GM21526 (cell line): ENCODE results near the gene TMEM9.

Source experiments
- ATAC-seq: cut with Tn5 transposase; IDR thresholded peaks from one replicate; pipeline ENCODE4 v1.9.1; 2021; ENCODE audit warnings: moderate library complexity; ENCODE audit not compliant: unreplicated experiment, low FRiP score

Gene TMEM9

GRCh38 chr1:201131398-201131797, 22.9 kb downstream of the TMEM9 start:
- ATAC-seq = no peak

GRCh38 chr1:201128962-201129361, 25.3 kb downstream of the TMEM9 start:
- ATAC-seq = no peak

GRCh38 chr1:201128476-201128875, 25.8 kb downstream of the TMEM9 start:
- no peak for ATAC-seq

GRCh38 chr1:201127755-201128455, 26.4 kb downstream of the TMEM9 start:
- no peak for ATAC-seq

- ATAC-seq = no peak
These were observed 27.2 kb downstream of the TMEM9 start, which contains the start of gene ASCL5 for GRCh38 chr1:201126832-201127754. TSS of gene ASCL5 (minus strand) at chr1:201127184. CDS start at chr1:201115372, 11,812 bp downstream.

GRCh38 chr1:201126463-201126831, 27.8 kb downstream of the TMEM9 start:
- ATAC-seq = no peak

- ATAC-seq = no peak
These were observed 28.5 kb downstream of the TMEM9 start for GRCh38 chr1:201125800-201126199.

DNA sequence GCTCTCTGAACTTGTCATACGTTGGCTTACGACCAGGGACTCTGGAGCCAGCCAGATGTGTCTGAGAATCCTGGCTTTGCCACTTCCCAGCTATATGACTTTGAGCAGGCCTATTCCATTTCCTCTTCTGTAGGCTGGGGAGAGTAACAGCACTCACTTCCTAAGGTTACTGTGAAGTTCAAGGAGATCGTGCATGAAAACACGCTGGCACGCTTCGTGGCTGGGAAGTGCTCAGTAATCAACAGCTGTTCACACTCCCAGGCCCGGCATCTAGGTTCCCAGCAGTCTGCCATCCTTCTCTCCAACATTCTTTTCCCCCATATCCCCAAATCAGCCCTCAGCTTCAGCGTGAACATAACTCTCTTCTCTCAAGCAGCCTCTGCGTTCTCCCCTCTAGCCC, 29.3 kb downstream of the TMEM9 start:
- ATAC-seq = no peak

DNA sequence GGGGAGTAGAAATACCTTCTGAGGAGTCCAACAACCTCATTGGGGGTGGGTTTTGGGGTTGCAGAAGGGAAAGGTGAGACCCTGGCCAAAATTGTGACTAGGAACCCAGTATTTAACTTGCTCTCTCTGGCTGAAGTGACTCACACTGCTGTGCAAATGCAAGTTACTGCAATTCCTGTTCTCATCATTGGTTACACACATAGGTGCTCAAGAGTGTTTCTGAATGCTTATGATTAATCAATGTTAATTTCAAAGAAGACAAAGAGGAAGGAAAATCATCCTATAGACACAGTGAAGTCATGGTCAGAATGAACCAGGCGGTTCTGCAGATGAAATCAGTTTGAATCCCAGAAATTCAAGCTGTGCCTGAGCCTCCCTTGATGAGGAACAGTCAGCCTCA, 30.4 kb downstream of the TMEM9 start:
- no peak for ATAC-seq

GRCh38 chr1:201122321-201122957, 31.8 kb downstream of the TMEM9 start:
- no peak for ATAC-seq

DNA sequence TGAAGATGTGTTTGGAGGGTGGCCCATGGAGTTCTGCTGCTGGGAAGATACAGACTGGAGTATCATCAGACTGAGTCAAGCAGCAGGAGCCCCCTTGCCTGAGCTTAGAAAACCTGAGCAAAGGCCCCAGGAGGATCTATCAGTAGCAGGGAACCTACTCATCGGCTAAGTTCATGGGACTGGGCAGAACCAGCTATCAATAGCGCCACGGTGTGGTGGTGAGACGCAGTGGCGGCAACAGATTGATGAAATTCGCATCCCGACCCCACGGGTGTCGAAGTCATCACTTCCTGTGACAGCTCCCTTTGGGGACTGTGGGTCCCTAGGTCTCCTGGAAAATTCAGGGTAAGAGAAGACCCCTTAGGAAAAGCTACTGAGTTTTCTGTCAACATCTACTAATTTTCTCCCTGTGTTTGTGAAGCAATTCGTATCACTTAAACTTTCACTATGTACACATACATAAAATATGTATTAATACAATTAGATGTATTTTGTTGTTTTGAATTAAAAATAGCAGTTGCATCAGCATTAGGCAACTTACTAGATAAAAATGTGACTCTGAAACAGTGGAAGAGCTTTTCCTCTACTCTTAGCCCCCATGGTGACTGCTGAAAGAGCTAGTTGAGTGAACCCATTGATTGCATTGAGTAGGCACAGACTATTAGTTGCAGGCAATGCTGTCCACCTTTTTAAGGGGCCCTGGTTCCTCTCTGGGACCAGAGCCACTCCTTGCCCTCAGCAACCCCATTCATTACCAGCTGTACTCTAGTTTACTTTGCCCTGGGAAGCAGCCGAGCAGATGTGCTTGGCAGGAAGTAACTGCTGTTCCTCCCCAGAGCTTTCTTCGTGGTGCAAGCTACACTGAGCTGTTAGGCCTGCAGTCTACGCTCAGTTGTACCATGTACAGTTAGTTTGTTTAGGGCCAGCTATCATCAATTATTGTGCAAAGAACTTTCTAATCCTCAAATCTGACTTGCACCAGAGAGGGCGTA, 34.8 kb downstream of the TMEM9 start:
- no peak for ATAC-seq

DNA sequence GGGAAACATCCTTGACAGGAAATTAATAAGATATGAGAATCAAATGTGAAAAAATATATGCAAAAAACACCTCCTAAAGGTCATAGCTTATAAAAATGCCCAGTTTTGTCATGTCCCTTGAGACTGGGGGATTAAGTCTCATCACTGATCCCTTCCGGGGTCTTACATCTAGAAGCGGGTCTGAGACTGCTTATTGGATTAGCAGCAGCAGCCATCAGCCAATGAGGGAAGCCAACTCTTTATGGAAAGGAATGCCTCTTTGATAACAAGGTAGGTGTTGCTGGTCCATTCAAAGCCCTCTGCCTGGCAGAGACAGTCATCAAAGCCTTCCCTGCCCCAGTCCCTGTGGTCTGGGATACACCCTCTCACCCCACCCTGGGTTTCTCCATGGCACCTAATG, 38.2 kb downstream of the TMEM9 start:
- ATAC-seq = no peak

DNA sequence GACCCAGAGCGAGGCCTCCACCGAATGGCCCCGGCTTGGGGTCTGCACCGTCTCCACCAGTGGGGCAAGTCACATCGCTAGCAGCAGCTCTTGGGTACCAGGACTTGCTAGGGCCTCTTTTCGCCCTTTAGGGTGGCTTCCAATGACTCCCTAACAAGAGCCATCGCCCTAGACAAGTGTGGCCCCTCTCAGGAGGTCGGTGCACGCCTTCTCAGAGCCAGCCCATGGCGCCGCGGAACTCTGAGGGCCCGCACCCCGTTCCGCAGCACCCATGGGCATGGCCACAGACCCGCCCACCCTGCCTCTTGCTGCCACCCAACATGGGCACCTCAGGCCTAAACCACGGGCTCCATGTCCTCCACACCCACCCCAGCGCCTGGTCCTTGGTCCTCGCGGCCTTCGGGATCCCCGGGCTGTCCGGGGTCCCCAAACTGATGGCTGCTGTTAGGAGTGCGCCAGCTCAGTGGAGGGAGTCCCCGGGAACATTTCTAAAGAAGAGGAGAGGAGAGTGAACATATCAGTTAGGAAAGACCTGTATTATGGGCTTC, 38.8 kb downstream of the TMEM9 start:
- ATAC-seq = no peak

DNA sequence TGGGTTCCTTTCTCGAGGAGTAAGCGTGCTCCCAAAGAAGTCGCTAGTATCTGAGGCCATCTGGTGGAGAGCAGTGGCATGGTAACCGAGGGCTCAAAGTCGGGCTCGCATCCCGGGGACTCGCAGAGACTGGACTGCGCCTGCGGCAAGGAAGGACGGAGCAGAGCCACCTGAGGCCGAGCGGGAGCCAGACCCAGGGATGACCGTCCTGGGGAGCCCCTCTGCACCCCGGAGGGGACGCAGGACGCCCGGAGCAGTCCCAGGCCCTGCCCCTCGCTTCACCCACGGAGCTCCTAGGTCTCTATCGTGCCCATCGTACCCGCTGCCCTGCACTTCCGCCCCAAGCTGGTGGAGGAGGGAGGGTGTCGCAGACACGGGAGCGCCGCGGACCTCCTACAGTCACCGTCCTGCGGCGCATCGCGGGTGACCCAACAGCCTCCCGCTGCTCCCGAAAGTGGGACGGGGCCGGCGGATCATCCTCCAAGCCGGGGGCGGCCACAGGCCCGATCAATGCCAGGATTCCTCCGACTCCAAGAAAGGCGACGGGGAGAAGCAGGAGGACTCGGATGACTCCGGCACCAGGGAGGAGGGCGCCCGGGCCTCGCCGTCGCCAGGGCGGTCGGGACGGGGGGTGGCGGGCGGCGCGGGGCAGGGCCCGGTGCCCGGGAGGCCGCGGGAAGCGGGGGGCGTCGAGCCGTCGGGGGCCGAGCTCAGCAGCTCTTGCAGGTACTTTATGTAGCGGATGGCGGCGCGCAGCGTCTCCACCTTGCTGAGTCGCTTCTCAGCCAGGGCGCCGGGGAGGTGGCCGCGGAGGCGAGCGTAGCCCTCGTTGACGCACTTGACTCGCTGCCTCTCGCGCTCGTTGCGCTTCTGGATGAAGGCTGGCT, 39.8 kb downstream of the TMEM9 start:
- no peak for ATAC-seq

- ATAC-seq = no peak
These were observed 40.6 kb downstream of the TMEM9 start for GRCh38 chr1:201113451-201114244.

- no peak for ATAC-seq
These were observed 41.3 kb downstream of the TMEM9 start for GRCh38 chr1:201112926-201113325.

DNA sequence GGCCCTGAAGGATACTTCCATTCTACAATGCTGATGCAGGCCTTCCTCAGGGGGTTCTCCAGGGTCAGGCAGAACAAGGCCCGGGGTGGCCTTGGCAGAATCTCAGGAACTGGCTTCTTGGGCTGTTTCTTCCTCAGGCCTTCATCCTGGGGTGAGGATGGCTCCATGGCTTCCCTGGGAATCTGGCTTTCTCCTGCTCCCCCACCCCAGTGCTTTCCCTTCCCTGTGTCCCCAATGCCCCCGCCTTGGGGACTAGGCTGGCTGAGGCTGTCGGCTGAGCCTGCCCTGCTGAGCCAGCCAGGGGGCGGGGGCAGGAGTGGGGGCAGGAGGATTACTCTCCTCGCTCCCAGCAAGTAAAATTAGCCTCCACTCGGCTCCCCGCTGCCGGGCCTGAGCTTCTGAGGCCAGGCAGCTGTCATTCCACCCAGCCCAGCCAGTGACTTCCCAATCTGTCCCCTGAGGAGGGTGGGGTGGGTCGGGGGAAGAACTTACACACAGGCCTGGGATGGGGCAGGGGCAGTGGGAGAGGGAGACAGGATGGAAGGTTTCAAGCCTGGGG, 42.0 kb downstream of the TMEM9 start, which contains the start of gene CACNA1S:
Gene CACNA1S (minus strand): TSS at position 254 of the 559 bp plus-strand sequence. CDS start 87 bp downstream, at position 167.
- no peak for ATAC-seq

DNA sequence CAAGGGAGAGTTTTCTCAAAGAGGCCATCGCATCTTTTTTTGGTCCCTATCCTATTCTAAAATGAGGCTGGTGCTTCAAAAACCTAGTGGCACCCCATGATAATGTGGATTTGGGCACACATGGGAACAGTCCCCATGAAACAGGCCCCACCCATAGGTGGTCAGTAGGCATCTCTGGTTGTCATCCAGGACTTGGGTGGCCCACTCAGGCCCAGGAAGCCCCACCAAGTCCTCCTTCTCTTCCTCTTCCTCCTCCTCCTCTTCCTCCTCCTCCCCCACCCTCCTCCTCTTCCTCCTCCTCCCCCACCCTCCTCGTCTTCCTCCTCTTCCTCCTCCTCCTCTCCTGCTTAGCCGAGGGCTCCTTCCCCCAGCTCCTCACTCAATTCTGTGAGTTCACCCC, 42.6 kb downstream of the TMEM9 start:
- ATAC-seq = no peak
